Measurements from ENCODE around the gene ADGRA1. TPM values are rescaled to one million over a fixed set of nuclear protein-coding genes. Genes with fewer than 3 reads are reported as not detected.

ADGRA1 gene
- total RNA-seq, 1 donor from 2014 or later = not detected

DNA sequence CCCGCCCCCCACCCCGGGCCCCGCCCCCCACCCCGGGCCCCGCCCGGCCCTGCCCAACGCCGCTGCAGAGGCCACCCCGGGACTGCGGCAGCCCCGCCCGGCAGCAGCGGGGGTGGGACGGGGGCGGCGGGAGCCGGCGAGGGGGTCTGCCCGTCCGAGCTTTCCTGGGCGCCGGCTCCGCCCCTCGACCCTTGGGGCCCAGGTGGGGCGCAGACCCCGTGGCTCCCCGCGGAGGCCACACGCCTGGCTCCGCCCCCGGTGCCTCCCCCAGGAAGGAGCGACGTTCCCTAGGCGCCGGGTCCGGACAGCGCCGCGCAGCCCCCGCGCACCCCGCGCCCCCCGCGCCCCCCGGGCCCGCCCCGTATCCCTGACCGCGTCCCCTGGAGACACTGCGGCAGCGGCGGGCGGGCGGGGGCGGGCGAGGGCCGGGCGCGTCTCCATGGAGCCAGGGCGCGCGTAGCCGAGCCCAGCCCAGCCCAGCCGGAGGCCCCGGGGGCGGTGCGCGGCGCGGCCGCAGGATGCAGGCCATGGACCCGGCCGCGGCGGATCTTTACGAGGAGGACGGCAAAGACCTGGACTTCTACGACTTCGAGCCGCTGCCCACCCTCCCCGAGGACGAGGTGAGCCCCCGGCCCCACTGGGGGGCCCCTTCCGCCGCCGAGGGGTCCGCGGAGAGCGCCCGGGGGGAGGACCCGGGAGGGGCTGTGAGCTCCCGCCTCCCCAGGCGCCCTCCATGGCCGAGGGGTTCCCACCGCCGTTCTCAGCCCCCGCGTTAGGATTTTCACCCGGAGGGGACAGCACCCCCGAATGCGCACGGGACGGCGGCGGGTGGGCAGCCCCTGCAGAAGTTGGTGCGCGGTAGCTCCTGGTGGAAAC is 72.5 kb downstream of the ADGRA1 start, which contains the start of gene KNDC1:
Gene KNDC1 (plus strand): TSS at position 270 of the 876 bp plus-strand sequence. CDS start 249 bp downstream, at position 519.
- no peaks in the 10 kb centered on the region for H3K9me3 Mint-ChIP-seq
- H3K4me1 Mint-ChIP-seq = no peaks in the 10 kb centered on the region
- H3K27me3 Mint-ChIP-seq = peaks cover 6% of the 10 kb centered on the region
- H3K27ac Mint-ChIP-seq = no peak within 1 kb of the TSS
- H3K36me3 Mint-ChIP-seq (ENCODE audit: low read depth) = no peaks in the 10 kb centered on the region
- H3K4me3 Mint-ChIP-seq = peak within 1 kb of the TSS; percentile 34
- peak; percentile 80 for DNase-seq
- intact Hi-C loops (cut with micrococcal nuclease) = no loop called here

DNA sequence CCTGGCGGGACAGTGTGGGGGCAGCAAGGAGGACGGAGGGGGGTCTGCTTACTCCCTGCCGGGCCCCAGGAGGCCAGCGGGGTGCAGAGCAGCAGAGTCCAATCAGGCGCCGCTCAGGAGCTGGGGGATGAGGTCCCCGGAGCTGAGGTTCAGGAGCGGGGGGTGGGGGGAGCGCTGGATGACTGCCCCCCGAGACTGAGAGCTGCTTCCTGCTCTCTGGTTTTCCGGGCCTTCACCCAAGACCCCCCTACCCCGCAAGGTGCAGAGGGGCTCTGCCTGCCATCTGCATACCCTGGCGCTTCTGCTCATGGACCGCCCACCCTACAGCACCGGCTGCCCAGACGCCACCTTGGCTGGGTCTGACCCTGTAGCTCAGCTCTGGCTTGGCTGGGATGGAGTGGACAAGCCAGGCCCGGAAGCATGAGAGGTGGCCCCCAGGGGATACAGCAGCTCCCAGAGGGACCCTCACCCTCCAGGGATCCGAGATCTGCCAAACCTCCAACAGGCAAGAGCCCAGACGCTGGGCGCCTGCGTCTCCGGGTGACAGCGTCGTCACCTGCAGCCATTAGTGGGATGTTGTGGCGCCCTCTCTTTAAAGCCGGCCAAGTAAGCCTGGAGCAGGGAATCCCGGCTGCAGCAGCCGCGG is 73.2 kb downstream of the ADGRA1 start:
- H3K4me1 Mint-ChIP-seq = no peaks in the 10 kb centered on the region
- intact Hi-C loops (cut with micrococcal nuclease) = no loop called here
- H3K27ac Mint-ChIP-seq = no peak overlapping the region
- no peak for DNase-seq
- H3K9me3 Mint-ChIP-seq = no peaks in the 10 kb centered on the region
- H3K36me3 Mint-ChIP-seq (ENCODE audit: low read depth) = no peaks in the 10 kb centered on the region
- H3K4me3 Mint-ChIP-seq = peak overlapping the region; percentile 34
- peaks cover 6% of the 10 kb centered on the region for H3K27me3 Mint-ChIP-seq

DNA sequence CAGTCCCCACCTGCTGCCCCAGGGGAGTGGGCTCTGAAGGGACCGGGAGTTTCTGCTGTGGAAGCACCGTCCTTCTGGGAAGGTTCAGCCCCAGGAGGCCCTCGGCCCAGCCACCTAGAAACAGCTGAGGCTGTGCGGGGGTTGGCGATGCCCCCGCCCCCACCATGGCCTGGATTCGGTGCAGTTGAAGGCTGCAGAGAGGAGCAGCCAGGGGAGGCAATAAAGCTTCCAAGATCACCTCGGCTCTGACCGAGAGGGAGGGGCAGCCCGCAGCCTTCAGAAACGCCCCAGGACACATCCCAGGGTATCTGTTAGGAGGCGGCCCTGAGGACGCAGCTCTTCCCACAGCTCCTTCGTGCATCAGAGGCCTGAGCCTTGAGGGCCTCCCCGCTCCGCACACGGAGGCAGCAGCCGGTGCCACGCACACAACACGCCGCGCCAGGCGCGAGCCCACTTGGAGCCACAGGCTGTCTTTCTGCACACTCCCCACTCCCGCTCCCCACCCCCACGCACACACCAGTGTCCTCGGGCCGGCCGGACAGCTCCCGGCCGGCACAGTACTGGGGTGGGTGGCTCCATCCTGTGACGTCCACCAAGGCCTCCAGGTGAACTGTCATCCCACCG is 73.9 kb downstream of the ADGRA1 start:
- H3K27ac Mint-ChIP-seq = no peak overlapping the region
- no peak for DNase-seq
- no peaks in the 10 kb centered on the region for H3K36me3 Mint-ChIP-seq (ENCODE audit: low read depth)
- intact Hi-C loops (cut with micrococcal nuclease) = no loop called here
- no peaks in the 10 kb centered on the region for H3K9me3 Mint-ChIP-seq
- peaks cover 6% of the 10 kb centered on the region for H3K27me3 Mint-ChIP-seq
- no peaks in the 10 kb centered on the region for H3K4me1 Mint-ChIP-seq
- no peak overlapping the region for H3K4me3 Mint-ChIP-seq

- Mint-ChIP-seq H3K36me3 (ENCODE audit: low read depth) (no peaks in the 10 kb centered on the region), H3K9me3 (no peaks in the 10 kb centered on the region), H3K27ac (no peak overlapping the region), H3K4me3 (no peak overlapping the region), H3K27me3 (peaks cover 6% of the 10 kb centered on the region), H3K4me1 (no peaks in the 10 kb centered on the region)
- no peak for DNase-seq
- intact Hi-C loops (cut with micrococcal nuclease) = no loop called here
These were observed 74.6 kb downstream of the ADGRA1 start for GRCh38 chr10:133162178-133162909.

GRCh38 chr10:133162910-133163856 is 75.5 kb downstream of the ADGRA1 start:
- Mint-ChIP-seq H3K27me3 (peaks cover 6% of the 10 kb centered on the region), H3K4me1 (no peaks in the 10 kb centered on the region), H3K9me3 (no peaks in the 10 kb centered on the region), H3K27ac (no peak overlapping the region), H3K4me3 (no peak overlapping the region), H3K36me3 (ENCODE audit: low read depth) (no peaks in the 10 kb centered on the region)
- DNase-seq = no peak
- intact Hi-C loops (cut with micrococcal nuclease) = no loop called here

DNA sequence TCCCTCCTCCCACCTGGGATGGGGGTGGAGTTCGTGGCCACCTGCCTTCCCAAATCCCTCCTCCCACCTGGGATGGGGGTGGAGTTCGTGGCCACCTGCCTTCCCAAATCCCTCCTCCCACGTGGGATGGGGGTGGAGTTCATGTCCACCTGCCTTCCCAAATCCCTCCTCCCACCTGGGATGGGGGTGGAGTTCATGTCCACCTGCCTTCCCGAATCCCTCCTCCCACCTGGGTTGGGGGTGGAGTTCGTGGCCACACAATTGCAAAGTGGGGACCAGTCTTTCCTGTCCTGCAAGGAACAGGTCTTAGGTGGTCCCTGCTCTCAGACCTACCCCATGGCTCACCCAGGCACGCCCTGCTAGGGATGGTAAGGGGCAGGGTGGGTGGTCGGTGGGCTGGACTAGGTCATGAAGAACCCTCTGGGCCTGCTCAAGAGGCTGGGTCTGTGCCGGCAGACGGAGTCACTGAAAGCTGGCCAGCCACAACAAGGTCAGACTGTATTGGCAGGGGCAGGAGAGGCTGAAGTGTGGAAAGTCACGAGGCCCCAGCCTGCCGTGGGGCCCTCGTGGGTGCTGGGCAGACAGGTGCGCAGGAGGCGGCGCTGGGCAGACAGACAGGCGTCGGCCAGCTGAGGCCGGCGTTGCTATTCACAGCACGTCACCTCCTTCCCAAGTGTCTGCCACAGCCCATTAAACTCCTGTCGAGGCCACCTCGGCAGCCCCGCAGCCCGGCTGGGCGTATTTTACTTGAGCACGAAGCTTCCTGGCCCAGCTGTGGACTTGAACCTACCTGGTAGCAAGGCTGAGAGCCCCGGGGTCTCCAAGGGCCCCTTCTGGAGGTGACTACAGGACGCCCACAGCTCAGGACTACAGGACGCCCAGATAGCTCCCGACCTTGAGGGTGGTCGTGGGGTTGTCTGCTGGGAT is 76.4 kb downstream of the ADGRA1 start:
- Mint-ChIP-seq H3K27me3 (peaks cover 6% of the 10 kb centered on the region), H3K4me3 (no peak overlapping the region), H3K9me3 (no peaks in the 10 kb centered on the region), H3K27ac (no peak overlapping the region), H3K4me1 (no peaks in the 10 kb centered on the region), H3K36me3 (ENCODE audit: low read depth) (no peaks in the 10 kb centered on the region)
- intact Hi-C loops (cut with micrococcal nuclease) = no loop called here
- no peak for DNase-seq

DNA sequence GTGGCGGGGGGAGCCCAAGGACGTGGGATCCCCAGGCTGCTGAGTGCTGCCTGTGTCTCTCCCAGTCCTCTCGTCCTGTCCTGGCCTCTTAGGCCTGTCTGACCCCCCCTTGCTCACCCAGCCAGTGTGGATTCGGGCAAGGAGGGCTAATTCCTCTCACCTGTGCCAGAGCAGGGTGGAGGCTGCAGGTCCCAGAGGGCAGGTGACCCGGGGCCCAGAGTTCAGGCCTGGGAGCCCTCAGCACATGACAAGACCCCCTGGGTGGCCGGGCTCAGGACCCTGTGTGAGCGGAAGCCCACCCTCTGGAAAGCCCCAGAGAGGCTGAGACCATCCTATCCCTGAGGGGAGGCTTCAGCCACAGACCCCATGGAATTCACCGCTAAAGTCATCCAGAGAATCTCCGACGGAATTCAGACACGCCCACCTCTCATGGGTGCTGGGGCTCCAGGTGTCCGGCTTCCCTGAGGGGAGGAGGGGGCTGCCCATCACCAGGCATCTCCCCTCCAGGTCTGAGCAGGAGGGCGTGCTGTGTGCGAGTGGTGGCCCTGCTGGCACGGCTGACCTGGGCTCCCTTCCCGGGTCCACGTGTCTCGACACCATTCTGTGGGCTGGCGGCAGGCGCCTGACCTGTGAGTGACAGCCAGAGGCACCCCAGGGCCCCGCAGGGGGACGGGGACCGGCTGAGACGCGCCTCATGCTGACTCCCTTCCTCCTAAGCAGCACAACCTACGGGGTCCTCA is 77.3 kb downstream of the ADGRA1 start:
- H3K9me3 Mint-ChIP-seq = peaks cover 3% of the 10 kb centered on the region
- H3K36me3 Mint-ChIP-seq (ENCODE audit: low read depth) = no peaks in the 10 kb centered on the region
- H3K4me1 Mint-ChIP-seq = no peaks in the 10 kb centered on the region
- no peak overlapping the region for H3K4me3 Mint-ChIP-seq
- H3K27me3 Mint-ChIP-seq = peaks cover 6% of the 10 kb centered on the region
- DNase-seq = no peak
- H3K27ac Mint-ChIP-seq = no peak overlapping the region
- intact Hi-C loops (cut with micrococcal nuclease) = no loop called here

- H3K27me3 Mint-ChIP-seq = peaks cover 6% of the 10 kb centered on the region
- intact Hi-C loops (cut with micrococcal nuclease) = no loop called here
- H3K4me3 Mint-ChIP-seq = no peak overlapping the region
- H3K27ac Mint-ChIP-seq = no peak overlapping the region
- no peaks in the 10 kb centered on the region for H3K4me1 Mint-ChIP-seq
- peaks cover 3% of the 10 kb centered on the region for H3K9me3 Mint-ChIP-seq
- H3K36me3 Mint-ChIP-seq (ENCODE audit: low read depth) = no peaks in the 10 kb centered on the region
- DNase-seq = no peak
These were observed 78.1 kb downstream of the ADGRA1 start for GRCh38 chr10:133165556-133166503.

GRCh38 chr10:133166504-133166827 is 78.7 kb downstream of the ADGRA1 start:
- Mint-ChIP-seq H3K27me3 (peaks cover 2% of the 10 kb centered on the region), H3K4me3 (no peak overlapping the region), H3K4me1 (no peaks in the 10 kb centered on the region), H3K27ac (no peak overlapping the region), H3K9me3 (peaks cover 3% of the 10 kb centered on the region), H3K36me3 (ENCODE audit: low read depth) (no peaks in the 10 kb centered on the region)
- intact Hi-C loops (cut with micrococcal nuclease) = no loop called here
- DNase-seq = no peak

GRCh38 chr10:133166828-133167692 is 79.3 kb downstream of the ADGRA1 start:
- no peaks in the 10 kb centered on the region for H3K36me3 Mint-ChIP-seq (ENCODE audit: low read depth)
- no peaks in the 10 kb centered on the region for H3K4me1 Mint-ChIP-seq
- intact Hi-C loops (cut with micrococcal nuclease) = no loop called here
- no peak overlapping the region for H3K27ac Mint-ChIP-seq
- peaks cover 3% of the 10 kb centered on the region for H3K9me3 Mint-ChIP-seq
- no peak for DNase-seq
- H3K4me3 Mint-ChIP-seq = no peak overlapping the region
- peaks cover 4% of the 10 kb centered on the region for H3K27me3 Mint-ChIP-seq
